HEK293 (cell line): Measurements from ENCODE around the gene BCORL1.

ENCODE experiments used
- SETDB1 ChIP-seq: IDR thresholded peaks from one replicate; pipeline ENCODE4 v1.6.1; 2017; ENCODE audit warnings: mild to moderate bottlenecking, low read length, moderate library complexity, mixed read lengths; ENCODE audit not compliant: insufficient read length
- ZNF292 ChIP-seq: fragments of 450-650 bp; formaldehyde crosslinking; IDR thresholded peaks from 2 replicates; pipeline ENCODE4 v1.5.1; 2016; ENCODE audit warnings: low read depth, missing biosample characterization, missing genetic modification characterization, borderline replicate concordance
- ZNF707 ChIP-seq: fragments of 450-650 bp; formaldehyde crosslinking; IDR thresholded peaks from 2 replicates; pipeline ENCODE4 v1.5.1; 2016; ENCODE audit warnings: missing biosample characterization, missing genetic modification characterization
- TF ChIP-seq, protein P1 (sequence below): fragments of 450-650 bp; formaldehyde crosslinking; IDR thresholded peaks from 2 replicates; pipeline ENCODE4 v1.5.1; 2016; ENCODE audit warnings: missing biosample characterization, missing genetic modification characterization
- TF ChIP-seq, protein P2 (sequence below): fragments of 450-650 bp; formaldehyde crosslinking; conservative IDR thresholded peaks from 2 replicates; pipeline ENCODE4 v1.5.1; 2016; ENCODE audit warnings: low read depth, missing biosample characterization, missing genetic modification characterization
- TF ChIP-seq, protein P3 (sequence below): fragments of 450-650 bp; formaldehyde crosslinking; IDR thresholded peaks from 2 replicates; pipeline ENCODE4 v1.5.1; 2017; ENCODE audit warnings: missing biosample characterization, missing genetic modification characterization

DNA sequence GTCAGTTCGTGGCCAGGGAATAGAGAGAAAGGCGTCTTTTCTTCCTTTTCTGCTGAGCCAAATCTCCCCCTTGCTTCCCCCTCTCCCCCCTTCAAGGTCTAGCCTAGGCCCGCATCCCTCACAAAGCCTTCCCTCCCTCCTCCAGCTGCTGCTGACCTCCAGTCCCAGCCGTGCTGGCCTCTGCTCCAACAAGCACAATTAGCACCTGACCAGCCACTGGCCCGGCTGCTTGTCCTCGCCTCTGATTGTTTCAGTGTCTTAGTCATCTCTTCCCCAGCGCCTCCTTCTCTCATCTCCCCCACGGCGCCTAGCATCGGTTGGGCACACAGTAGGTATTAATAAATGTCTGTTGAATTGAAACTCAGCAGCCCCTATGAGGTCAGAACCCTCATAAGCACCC, 123.6 kb downstream of the BCORL1 start:
- no peak for TF ChIP-seq ZNF707 (tag by site-specific recombination)
- TF ChIP-seq, protein P1, sequence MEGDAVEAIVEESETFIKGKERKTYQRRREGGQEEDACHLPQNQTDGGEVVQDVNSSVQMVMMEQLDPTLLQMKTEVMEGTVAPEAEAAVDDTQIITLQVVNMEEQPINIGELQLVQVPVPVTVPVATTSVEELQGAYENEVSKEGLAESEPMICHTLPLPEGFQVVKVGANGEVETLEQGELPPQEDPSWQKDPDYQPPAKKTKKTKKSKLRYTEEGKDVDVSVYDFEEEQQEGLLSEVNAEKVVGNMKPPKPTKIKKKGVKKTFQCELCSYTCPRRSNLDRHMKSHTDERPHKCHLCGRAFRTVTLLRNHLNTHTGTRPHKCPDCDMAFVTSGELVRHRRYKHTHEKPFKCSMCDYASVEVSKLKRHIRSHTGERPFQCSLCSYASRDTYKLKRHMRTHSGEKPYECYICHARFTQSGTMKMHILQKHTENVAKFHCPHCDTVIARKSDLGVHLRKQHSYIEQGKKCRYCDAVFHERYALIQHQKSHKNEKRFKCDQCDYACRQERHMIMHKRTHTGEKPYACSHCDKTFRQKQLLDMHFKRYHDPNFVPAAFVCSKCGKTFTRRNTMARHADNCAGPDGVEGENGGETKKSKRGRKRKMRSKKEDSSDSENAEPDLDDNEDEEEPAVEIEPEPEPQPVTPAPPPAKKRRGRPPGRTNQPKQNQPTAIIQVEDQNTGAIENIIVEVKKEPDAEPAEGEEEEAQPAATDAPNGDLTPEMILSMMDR, result no peak
- no peak for TF ChIP-seq ZNF292 (tag by site-specific recombination)
- TF ChIP-seq SETDB1, result no peak
- TF ChIP-seq, protein P2, sequence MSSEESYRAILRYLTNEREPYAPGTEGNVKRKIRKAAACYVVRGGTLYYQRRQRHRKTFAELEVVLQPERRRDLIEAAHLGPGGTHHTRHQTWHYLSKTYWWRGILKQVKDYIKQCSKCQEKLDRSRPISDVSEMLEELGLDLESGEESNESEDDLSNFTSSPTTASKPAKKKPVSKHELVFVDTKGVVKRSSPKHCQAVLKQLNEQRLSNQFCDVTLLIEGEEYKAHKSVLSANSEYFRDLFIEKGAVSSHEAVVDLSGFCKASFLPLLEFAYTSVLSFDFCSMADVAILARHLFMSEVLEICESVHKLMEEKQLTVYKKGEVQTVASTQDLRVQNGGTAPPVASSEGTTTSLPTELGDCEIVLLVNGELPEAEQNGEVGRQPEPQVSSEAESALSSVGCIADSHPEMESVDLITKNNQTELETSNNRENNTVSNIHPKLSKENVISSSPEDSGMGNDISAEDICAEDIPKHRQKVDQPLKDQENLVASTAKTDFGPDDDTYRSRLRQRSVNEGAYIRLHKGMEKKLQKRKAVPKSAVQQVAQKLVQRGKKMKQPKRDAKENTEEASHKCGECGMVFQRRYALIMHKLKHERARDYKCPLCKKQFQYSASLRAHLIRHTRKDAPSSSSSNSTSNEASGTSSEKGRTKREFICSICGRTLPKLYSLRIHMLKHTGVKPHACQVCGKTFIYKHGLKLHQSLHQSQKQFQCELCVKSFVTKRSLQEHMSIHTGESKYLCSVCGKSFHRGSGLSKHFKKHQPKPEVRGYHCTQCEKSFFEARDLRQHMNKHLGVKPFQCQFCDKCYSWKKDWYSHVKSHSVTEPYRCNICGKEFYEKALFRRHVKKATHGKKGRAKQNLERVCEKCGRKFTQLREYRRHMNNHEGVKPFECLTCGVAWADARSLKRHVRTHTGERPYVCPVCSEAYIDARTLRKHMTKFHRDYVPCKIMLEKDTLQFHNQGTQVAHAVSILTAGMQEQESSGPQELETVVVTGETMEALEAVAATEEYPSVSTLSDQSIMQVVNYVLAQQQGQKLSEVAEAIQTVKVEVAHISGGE, result no peak
- TF ChIP-seq, protein P3, sequence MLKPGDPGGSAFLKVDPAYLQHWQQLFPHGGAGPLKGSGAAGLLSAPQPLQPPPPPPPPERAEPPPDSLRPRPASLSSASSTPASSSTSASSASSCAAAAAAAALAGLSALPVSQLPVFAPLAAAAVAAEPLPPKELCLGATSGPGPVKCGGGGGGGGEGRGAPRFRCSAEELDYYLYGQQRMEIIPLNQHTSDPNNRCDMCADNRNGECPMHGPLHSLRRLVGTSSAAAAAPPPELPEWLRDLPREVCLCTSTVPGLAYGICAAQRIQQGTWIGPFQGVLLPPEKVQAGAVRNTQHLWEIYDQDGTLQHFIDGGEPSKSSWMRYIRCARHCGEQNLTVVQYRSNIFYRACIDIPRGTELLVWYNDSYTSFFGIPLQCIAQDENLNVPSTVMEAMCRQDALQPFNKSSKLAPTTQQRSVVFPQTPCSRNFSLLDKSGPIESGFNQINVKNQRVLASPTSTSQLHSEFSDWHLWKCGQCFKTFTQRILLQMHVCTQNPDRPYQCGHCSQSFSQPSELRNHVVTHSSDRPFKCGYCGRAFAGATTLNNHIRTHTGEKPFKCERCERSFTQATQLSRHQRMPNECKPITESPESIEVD (tag by site-specific recombination), result no peak
